Keratinocyte (primary cell): ENCODE measurements around the gene PPP5C. TPM values are rescaled to one million over a fixed set of nuclear protein-coding genes. Genes with fewer than 3 reads are reported as not detected.

Experiments
- DNase-seq: peaks from one replicate; pipeline ENCODE4 v3.0.0-alpha.2; 2011; ENCODE audit warnings: low read depth, missing footprints, low spot score
- FAIRE-seq: peaks from 2 replicates; lab custom pipeline; 2011; peaks lifted over from hg19 to GRCh38; lab: Jason Lieb, UNC
- H2AFZ ChIP-seq: 2 replicates; pipeline ENCODE4 v1.6.0; 2012; ENCODE audit warnings: low read length, control low read depth, inconsistent platforms; ENCODE audit not compliant: control insufficient read depth
- H3K27ac ChIP-seq: 2 replicates; pipeline ENCODE4 v1.5.1; 2011; ENCODE audit warnings: low read length; ENCODE audit not compliant: control insufficient read depth, insufficient read depth
- H3K27me3 ChIP-seq: 3 replicates; pipeline ENCODE4 v1.6.0; 2011; ENCODE audit warnings: low read length; ENCODE audit not compliant: control insufficient read depth, insufficient read depth; ENCODE audit errors: extremely low read depth
- H3K36me3 ChIP-seq, 2 experiments: 2 replicates in 1 of 2; 3 replicates in 1 of 2; pipeline ENCODE4 v1.5.1; 2011; ENCODE audit warnings: low read length in 2 of 2, mild to moderate bottlenecking in 1 of 2; ENCODE audit not compliant: control insufficient read depth in 2 of 2, insufficient read depth in 2 of 2; ENCODE audit errors: extremely low read depth in 1 of 2
- H3K4me1 ChIP-seq: 3 replicates; pipeline ENCODE4 v1.5.1; 2011; ENCODE audit warnings: low read length; ENCODE audit not compliant: control insufficient read depth, insufficient read depth; ENCODE audit errors: extremely low read depth
- H3K4me2 ChIP-seq: 3 replicates; pipeline ENCODE4 v1.6.0; 2011; ENCODE audit warnings: low read depth, low read length; ENCODE audit not compliant: control insufficient read depth, insufficient read depth; ENCODE audit errors: extremely low read depth
- H3K4me3 ChIP-seq, 3 experiments: fragments of 200-600 bp in 1 of 3; sonication (generic) in 1 of 3; 2 replicates in 2 of 3; 3 replicates in 1 of 3; pipeline ENCODE4 v1.5.1; 2011 to 2016; ENCODE audit warnings: low read length in 3 of 3, mild to moderate bottlenecking in 3 of 3, control low read depth in 2 of 3, inconsistent platforms in 1 of 3, low read depth in 1 of 3, mixed read lengths in 1 of 3, mixed run types in 1 of 3, moderate library complexity in 1 of 3; ENCODE audit not compliant: control insufficient read depth in 2 of 3, insufficient read depth in 2 of 3; ENCODE audit errors: extremely low read depth in 1 of 3
- H3K79me2 ChIP-seq: 2 replicates; pipeline ENCODE4 v1.6.0; 2012; ENCODE audit warnings: low read length; ENCODE audit not compliant: control insufficient read depth, insufficient read depth
- H3K9ac ChIP-seq: 3 replicates; pipeline ENCODE4 v1.6.0; 2011; ENCODE audit warnings: low read length; ENCODE audit not compliant: control insufficient read depth, insufficient read depth; ENCODE audit errors: extremely low read depth
- H3K9me1 ChIP-seq: 3 replicates; pipeline ENCODE4 v1.6.0; 2011; ENCODE audit warnings: low read length; ENCODE audit not compliant: control insufficient read depth, insufficient read depth; ENCODE audit errors: extremely low read depth
- H3K9me3 ChIP-seq: 2 replicates; pipeline ENCODE4 v1.5.1; 2012; ENCODE audit warnings: low read depth, low read length; ENCODE audit not compliant: control insufficient read depth
- H4K20me1 ChIP-seq: 3 replicates; pipeline ENCODE4 v1.6.0; 2011; ENCODE audit warnings: low read length; ENCODE audit not compliant: control insufficient read depth, insufficient read depth; ENCODE audit errors: extremely low read depth
- EZH2 ChIP-seq: IDR thresholded peaks from one replicate; pipeline ENCODE4 v1.6.1; 2012; ENCODE audit warnings: inconsistent platforms, mild to moderate bottlenecking, low read length, moderate library complexity
- dilution Hi-C: fragments of 300-500 bp; cut with MboI; formaldehyde crosslinking; loops from one replicate; pipeline ENCODE4 v1.7.0; 2020; ENCODE audit warnings: low sequenced_read_pairs; ENCODE audit not compliant: extremely low pct_ligation_motif_present
- polyA plus RNA-seq, 5 experiments: library from polyadenylated mRNA; depleted of rRNA in 3 of 5; stranded (reverse) in 3 of 5; stranded (forward) in 1 of 5; unstranded in 1 of 5; fragments of >200 nt; gene quantifications; 1 replicate in 1 of 5; 2 replicates in 3 of 5; 3 replicates in 1 of 5; pipeline versions ENCODE4 v1.2.1 to v1.2.3, GENCODE V29; 2011 to 2012; ENCODE audit warnings: missing spikeins in 2 of 5, low read depth in 1 of 5, low replicate concordance in 1 of 5
- TF ChIP-seq, protein P1 (sequence below), 3 experiments: IDR thresholded peaks in 1 of 3; conservative IDR thresholded peaks in 1 of 3; optimal IDR thresholded peaks in 1 of 3; 2 replicates in 2 of 3; 3 replicates in 1 of 3; pipeline versions ENCODE3 to v1.5.1; 2011; ENCODE audit warnings: low read length in 3 of 3, mild to moderate bottlenecking in 3 of 3, moderate library complexity in 2 of 3, control low read depth in 1 of 3, inconsistent platforms in 1 of 3; ENCODE audit not compliant: insufficient read depth in 2 of 3; ENCODE audit errors: extremely low read depth in 1 of 3

PPP5C gene
- polyA plus RNA-seq, 1 donor (not counting 4 experiments of a cell fraction or from before 2014, with no cell fraction given): 97.5 TPM

DNA sequence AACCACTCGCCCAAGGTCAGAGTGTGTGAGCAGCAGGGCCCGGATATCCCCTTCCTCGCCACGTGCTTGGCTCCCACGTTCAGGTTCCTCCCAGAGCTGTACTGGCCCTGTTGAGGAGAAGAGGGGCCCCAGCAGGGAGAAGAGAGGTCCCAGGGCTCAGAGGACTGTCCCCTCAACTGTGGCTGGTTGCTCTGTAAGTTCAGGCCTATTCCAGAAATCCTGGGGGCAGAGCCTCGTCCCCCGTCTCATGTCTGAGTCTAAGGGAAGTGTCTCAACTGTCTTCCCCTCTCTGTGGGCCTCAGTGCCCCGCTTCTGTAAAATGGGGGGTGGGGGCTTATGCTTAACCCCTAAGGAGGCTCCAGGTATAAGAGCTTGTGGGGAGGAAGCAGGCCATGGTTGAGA is 3.9 kb downstream of the PPP5C start:
- peak overlapping the region; percentile 76 for H3K27ac ChIP-seq

DNA sequence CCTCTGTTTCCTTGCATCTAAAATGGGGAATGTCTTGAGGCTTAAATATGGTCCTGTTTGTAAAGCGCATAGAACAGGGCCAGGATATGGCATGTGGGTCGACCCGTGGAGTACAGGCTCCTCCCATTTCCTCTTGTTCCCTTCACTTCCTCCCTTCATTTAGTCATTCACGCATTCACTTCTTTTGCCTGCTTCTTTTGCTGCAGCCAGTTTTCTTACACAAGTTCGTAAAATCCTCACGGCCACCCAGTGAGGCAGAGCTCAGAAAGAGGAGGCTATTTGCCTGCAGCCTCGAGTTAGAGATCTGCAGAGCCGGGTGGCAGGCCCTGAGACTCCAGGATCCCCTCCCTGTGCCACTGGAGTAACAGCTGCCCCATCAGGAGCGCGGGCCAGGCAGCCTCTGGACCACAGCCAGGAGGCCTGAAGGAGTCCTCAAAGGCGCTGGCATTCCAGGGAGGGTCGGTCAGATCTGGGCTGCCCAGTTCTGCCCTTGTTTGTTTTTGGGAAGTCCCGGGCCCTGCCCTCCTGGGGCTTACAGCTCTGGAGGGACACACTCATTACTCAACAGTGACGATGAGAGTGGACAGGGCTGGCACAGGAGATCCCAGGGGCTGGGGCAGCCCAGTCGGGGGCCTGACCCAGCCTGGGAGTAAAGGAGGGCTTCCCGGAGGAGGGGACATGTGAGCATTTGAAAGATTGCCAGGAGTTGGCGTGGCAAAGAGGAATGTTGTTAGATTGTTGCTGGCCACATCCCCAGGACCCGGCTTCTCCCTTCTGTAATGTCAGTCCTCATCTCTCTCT is 4.6 kb downstream of the PPP5C start:
- H3K4me3 ChIP-seq: peak overlapping the region in 2 of 3 experiments; percentile 37 to 40
- H3K79me2 ChIP-seq: peaks cover 64% of the 10 kb centered on the region
- H2AFZ ChIP-seq: no peak overlapping the region
- H3K27me3 ChIP-seq: no peaks in the 10 kb centered on the region
- H3K9me3 ChIP-seq: no peaks in the 10 kb centered on the region
- peaks cover 13% of the 10 kb centered on the region for H3K9me1 ChIP-seq
- dilution Hi-C loops: no loop called here
- peaks cover 45% of the 10 kb centered on the region for H3K4me1 ChIP-seq
- peak overlapping the region; percentile 75 for H3K4me2 ChIP-seq
- H4K20me1 ChIP-seq: peaks cover 7% of the 10 kb centered on the region
- peak; percentile 77 for FAIRE-seq
- H3K36me3 ChIP-seq: peaks cover 16 to 26% of the 10 kb centered on the region in 2 experiments
- H3K9ac ChIP-seq: peak overlapping the region; percentile 62
- TF ChIP-seq, protein P1, sequence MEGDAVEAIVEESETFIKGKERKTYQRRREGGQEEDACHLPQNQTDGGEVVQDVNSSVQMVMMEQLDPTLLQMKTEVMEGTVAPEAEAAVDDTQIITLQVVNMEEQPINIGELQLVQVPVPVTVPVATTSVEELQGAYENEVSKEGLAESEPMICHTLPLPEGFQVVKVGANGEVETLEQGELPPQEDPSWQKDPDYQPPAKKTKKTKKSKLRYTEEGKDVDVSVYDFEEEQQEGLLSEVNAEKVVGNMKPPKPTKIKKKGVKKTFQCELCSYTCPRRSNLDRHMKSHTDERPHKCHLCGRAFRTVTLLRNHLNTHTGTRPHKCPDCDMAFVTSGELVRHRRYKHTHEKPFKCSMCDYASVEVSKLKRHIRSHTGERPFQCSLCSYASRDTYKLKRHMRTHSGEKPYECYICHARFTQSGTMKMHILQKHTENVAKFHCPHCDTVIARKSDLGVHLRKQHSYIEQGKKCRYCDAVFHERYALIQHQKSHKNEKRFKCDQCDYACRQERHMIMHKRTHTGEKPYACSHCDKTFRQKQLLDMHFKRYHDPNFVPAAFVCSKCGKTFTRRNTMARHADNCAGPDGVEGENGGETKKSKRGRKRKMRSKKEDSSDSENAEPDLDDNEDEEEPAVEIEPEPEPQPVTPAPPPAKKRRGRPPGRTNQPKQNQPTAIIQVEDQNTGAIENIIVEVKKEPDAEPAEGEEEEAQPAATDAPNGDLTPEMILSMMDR (optimal IDR thresholded peaks at IDR 0.05 in 1 of 3, IDR thresholded peaks at IDR 0.05 in 1 of 3, conservative IDR thresholded peaks at IDR 0.05 in 1 of 3; ENCODE audit: extremely low read depth in 1 of 3, insufficient read depth in 2 of 3, low read length in 3 of 3): no peak
- no peak for TF ChIP-seq EZH2
- H3K27ac ChIP-seq: peak overlapping the region; percentile 76
- DNase-seq: peak; percentile 69

More for the DNA sequence above, 3.9 kb downstream of the PPP5C start:
- FAIRE-seq (no peak), DNase-seq (no peak)
- H3K4me1 ChIP-seq: peaks cover 47% of the 10 kb centered on the region
- dilution Hi-C loops: no loop called here
- no peak for TF ChIP-seq EZH2
- TF ChIP-seq, protein P1 (optimal IDR thresholded peaks at IDR 0.05 in 1 of 3, IDR thresholded peaks at IDR 0.05 in 1 of 3, conservative IDR thresholded peaks at IDR 0.05 in 1 of 3; ENCODE audit: extremely low read depth in 1 of 3, insufficient read depth in 2 of 3, low read length in 3 of 3): no peak
- H3K9me1 ChIP-seq: peaks cover 13% of the 10 kb centered on the region
- H3K27me3 ChIP-seq: no peaks in the 10 kb centered on the region
- H2AFZ ChIP-seq: no peak overlapping the region
- H3K4me2 ChIP-seq: peak overlapping the region; percentile 75
- H3K4me3 ChIP-seq: peak overlapping the region in 2 of 3 experiments; percentile 18 to 37
- peak overlapping the region; percentile 62 for H3K9ac ChIP-seq
- peaks cover 13 to 24% of the 10 kb centered on the region in 2 experiments for H3K36me3 ChIP-seq
- H3K79me2 ChIP-seq: peaks cover 60% of the 10 kb centered on the region
- H4K20me1 ChIP-seq: peaks cover 7% of the 10 kb centered on the region
- no peaks in the 10 kb centered on the region for H3K9me3 ChIP-seq
